Panc1 (cell line): Measurements from ENCODE around the gene ARGLU1. TPM values are rescaled to one million over a fixed set of nuclear protein-coding genes. Genes with fewer than 3 reads are reported as not detected.

Experiments used
- ATAC-seq: fragments of 200-7000 bp; cut with Tn5 transposase; 2 replicates; pipeline ENCODE4 v1.9.1; 2020; ENCODE audit warnings: mild to moderate bottlenecking, moderate library complexity
- BruUV-seq: library from RNA; stranded (reverse); fragments of 400-500 nt; replicated peaks from 2 replicates; lab custom pipeline; 2021; lab: Mats Ljungman, UMichigan
- CTCF ChIA-PET: fragments of 300-600 bp; sonication (Branson Sonifier 250); formaldehyde crosslinking; loops from one replicate; lab custom pipeline; 2022; ENCODE audit warnings: antibody characterized with exemption; lab: Charles Lee
- POLR2A ChIA-PET: fragments of 300-600 bp; sonication (Branson Sonifier 250); formaldehyde crosslinking; loops from one replicate; lab custom pipeline; 2022; ENCODE audit warnings: antibody characterized with exemption; lab: Charles Lee
- DNase-seq: peaks from one replicate; pipeline ENCODE4 v3.0.0-alpha.2; 2010; ENCODE audit warnings: low read depth, low spot score
- H3K27ac ChIP-seq: 2 replicates; pipeline ENCODE4 v1.5.1; 2011; ENCODE audit warnings: mild to moderate bottlenecking, low read length, inconsistent platforms
- H3K27me3 ChIP-seq: fragments of 200-500 bp; sonication (Bioruptor generic); 2 replicates; pipeline ENCODE4 v1.6.0; 2014; ENCODE audit warnings: low read length, inconsistent platforms; ENCODE audit not compliant: control insufficient read depth, insufficient read depth
- H3K36me3 ChIP-seq: fragments of 200-500 bp; sonication (Bioruptor generic); 2 replicates; pipeline ENCODE4 v1.5.1; 2014; ENCODE audit warnings: inconsistent platforms, mild to moderate bottlenecking, low read length, moderate library complexity; ENCODE audit not compliant: control insufficient read depth, insufficient read depth
- H3K4me1 ChIP-seq: 2 replicates; pipeline ENCODE4 v1.5.1; 2011; ENCODE audit warnings: inconsistent platforms, mild to moderate bottlenecking, low read length, moderate library complexity; ENCODE audit not compliant: control insufficient read depth, insufficient read depth
- H3K4me3 ChIP-seq, 2 experiments: 2 replicates each; pipeline ENCODE4 v1.5.1; 2011 to 2012; ENCODE audit warnings: low read depth in 2 of 2, low read length in 2 of 2, mild to moderate bottlenecking in 2 of 2, inconsistent platforms in 1 of 2, moderate library complexity in 1 of 2
- H3K9me3 ChIP-seq: fragments of 200-500 bp; sonication (Bioruptor generic); 2 replicates; pipeline ENCODE4 v1.5.1; 2014; ENCODE audit warnings: low read depth, mild to moderate bottlenecking, inconsistent platforms, low read length, moderate library complexity; ENCODE audit not compliant: control insufficient read depth, insufficient read depth
- CTCF ChIP-seq: fragments of 450-650 bp; IDR thresholded peaks from 2 replicates; pipeline ENCODE4 v1.5.1; 2017; ENCODE audit warnings: mild to moderate bottlenecking
- POLR2AphosphoS5 ChIP-seq: IDR thresholded peaks from 2 replicates; pipeline ENCODE4 v1.6.1; 2012; ENCODE audit warnings: mild to moderate bottlenecking, low read depth, low read length, moderate library complexity
- SIN3A ChIP-seq: IDR thresholded peaks from 2 replicates; pipeline ENCODE4 v1.6.1; 2012; ENCODE audit warnings: low read depth, mild to moderate bottlenecking, low read length, moderate library complexity, borderline replicate concordance; ENCODE audit not compliant: insufficient read depth
- TCF7L2 ChIP-seq: IDR thresholded peaks from 2 replicates; pipeline ENCODE4 v1.6.1; 2011; ENCODE audit warnings: mild to moderate bottlenecking, low read depth, low read length, inconsistent platforms
- in situ Hi-C: cut with HindIII; loops from 2 replicates; pipeline ENCODE4 v1.10.0; 2016; ENCODE audit warnings: low sequenced_read_pairs, low pct_unique_long_range_greater_than_20kb
- intact Hi-C: fragments of 100-400 bp; cut with micrococcal nuclease; formaldehyde crosslinking; loops from one replicate; pipeline ENCODE4 v1.10.0; 2022; ENCODE audit not compliant: unreplicated experiment
- total RNA-seq: library from RNA; stranded (reverse); gene quantifications from one replicate; pipeline ENCODE4 v1.2.1, GENCODE V29; 2021; ENCODE audit not compliant: unreplicated experiment
- TF ChIP-seq, protein P1 (sequence below), 2 experiments: IDR thresholded peaks; 2 replicates each; pipeline ENCODE4 v1.6.1; 2011 to 2012; ENCODE audit warnings: low read depth in 2 of 2, control low read depth in 1 of 2, low read length in 1 of 2, mild to moderate bottlenecking in 1 of 2, moderate library complexity in 1 of 2; ENCODE audit not compliant: insufficient read depth in 1 of 2

ARGLU1 gene
- total RNA-seq, 1 experiment from 2014 or later, result 38.5 TPM

- in situ Hi-C loops, result no loop called here
Observed at GRCh38 chr13:106573868-106574267, 5.9 kb upstream of the ARGLU1 start.

GRCh38 chr13:106573284-106573846 lies 5.4 kb upstream of the ARGLU1 start:
- no peak for ATAC-seq
- CTCF ChIA-PET, result no interaction called here

More at GRCh38 chr13:106573868-106574267, 5.9 kb upstream of the ARGLU1 start:
- H3K36me3 ChIP-seq, result no peaks in the 10 kb centered on the region
- ATAC-seq, result no peak
- H3K9me3 ChIP-seq, result no peaks in the 10 kb centered on the region
- no peak for DNase-seq
- H3K27me3 ChIP-seq, result no peaks in the 10 kb centered on the region
- TF ChIP-seq POLR2AphosphoS5, result no peak
- no peak for TF ChIP-seq SIN3A
- TF ChIP-seq TCF7L2, result no peak
- TF ChIP-seq CTCF, result no peak
- TF ChIP-seq, protein P1, sequence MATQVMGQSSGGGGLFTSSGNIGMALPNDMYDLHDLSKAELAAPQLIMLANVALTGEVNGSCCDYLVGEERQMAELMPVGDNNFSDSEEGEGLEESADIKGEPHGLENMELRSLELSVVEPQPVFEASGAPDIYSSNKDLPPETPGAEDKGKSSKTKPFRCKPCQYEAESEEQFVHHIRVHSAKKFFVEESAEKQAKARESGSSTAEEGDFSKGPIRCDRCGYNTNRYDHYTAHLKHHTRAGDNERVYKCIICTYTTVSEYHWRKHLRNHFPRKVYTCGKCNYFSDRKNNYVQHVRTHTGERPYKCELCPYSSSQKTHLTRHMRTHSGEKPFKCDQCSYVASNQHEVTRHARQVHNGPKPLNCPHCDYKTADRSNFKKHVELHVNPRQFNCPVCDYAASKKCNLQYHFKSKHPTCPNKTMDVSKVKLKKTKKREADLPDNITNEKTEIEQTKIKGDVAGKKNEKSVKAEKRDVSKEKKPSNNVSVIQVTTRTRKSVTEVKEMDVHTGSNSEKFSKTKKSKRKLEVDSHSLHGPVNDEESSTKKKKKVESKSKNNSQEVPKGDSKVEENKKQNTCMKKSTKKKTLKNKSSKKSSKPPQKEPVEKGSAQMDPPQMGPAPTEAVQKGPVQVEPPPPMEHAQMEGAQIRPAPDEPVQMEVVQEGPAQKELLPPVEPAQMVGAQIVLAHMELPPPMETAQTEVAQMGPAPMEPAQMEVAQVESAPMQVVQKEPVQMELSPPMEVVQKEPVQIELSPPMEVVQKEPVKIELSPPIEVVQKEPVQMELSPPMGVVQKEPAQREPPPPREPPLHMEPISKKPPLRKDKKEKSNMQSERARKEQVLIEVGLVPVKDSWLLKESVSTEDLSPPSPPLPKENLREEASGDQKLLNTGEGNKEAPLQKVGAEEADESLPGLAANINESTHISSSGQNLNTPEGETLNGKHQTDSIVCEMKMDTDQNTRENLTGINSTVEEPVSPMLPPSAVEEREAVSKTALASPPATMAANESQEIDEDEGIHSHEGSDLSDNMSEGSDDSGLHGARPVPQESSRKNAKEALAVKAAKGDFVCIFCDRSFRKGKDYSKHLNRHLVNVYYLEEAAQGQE (IDR thresholded peaks at IDR 0.05; ENCODE audit: insufficient read depth in 1 of 2, low read depth in 2 of 2, low read length in 1 of 2), result no peak
- BruUV-seq, result no TSS peak
- POLR2A ChIA-PET, result no interaction called here
- CTCF ChIA-PET, result no interaction called here
- H3K27ac ChIP-seq, result no peak overlapping the region
- H3K4me3 ChIP-seq, result no peak overlapping the region
- H3K4me1 ChIP-seq, result no peaks in the 10 kb centered on the region
- intact Hi-C loops, result no loop called here

More at GRCh38 chr13:106573284-106573846, 5.4 kb upstream of the ARGLU1 start:
- in situ Hi-C loops (no loop called here), intact Hi-C loops (no loop called here)
- no peaks in the 10 kb centered on the region for H3K36me3 ChIP-seq
- no peaks in the 10 kb centered on the region for H3K9me3 ChIP-seq
- H3K4me3 ChIP-seq, result no peak overlapping the region
- no TSS peak for BruUV-seq
- DNase-seq, result no peak
- TF ChIP-seq CTCF, result no peak
- TF ChIP-seq, protein P1 (IDR thresholded peaks at IDR 0.05; ENCODE audit: insufficient read depth in 1 of 2, low read depth in 2 of 2, low read length in 1 of 2), result no peak
- no peak for TF ChIP-seq SIN3A
- TF ChIP-seq POLR2AphosphoS5, result no peak
- H3K4me1 ChIP-seq, result no peaks in the 10 kb centered on the region
- H3K27me3 ChIP-seq, result no peaks in the 10 kb centered on the region
- POLR2A ChIA-PET, result no interaction called here
- H3K27ac ChIP-seq, result no peak overlapping the region
